H1 (cell line): ENCODE data around the gene GPR68. TPM values are rescaled to one million over a fixed set of nuclear protein-coding genes. Genes with fewer than 3 reads are reported as not detected.

Experiments
- CTCF ChIA-PET: fragments of 300-600 bp; sonication (Branson Sonifier 250); formaldehyde crosslinking; loops from one replicate; lab custom pipeline; 2021; ENCODE audit not compliant: partially characterized antibody; lab: Charles Lee
- POLR2A ChIA-PET: fragments of 300-600 bp; sonication (Branson Sonifier 250); formaldehyde crosslinking; loops from one replicate; lab custom pipeline; 2021; ENCODE audit warnings: inconsistent platforms; ENCODE audit not compliant: partially characterized antibody; lab: Charles Lee
- DNase-seq, 2 experiments: peaks; one replicate each; pipeline versions ENCODE4 v3.0.0 to v3.0.0-alpha.2; 2010 to 2022; ENCODE audit warnings: low spot score in 2 of 2, low read depth in 1 of 2, mixed read lengths in 1 of 2
- FAIRE-seq: peaks from 2 replicates; lab custom pipeline; 2011; peaks lifted over from hg19 to GRCh38; lab: Jason Lieb, UNC
- H2AFZ ChIP-seq: 2 replicates; pipeline ENCODE4 v1.8.1; 2012; ENCODE audit warnings: low read length, inconsistent platforms
- H2AK5ac ChIP-seq: 2 replicates; pipeline ENCODE4 v1.6.1; 2013; ENCODE audit warnings: low read depth, low read length
- H2BK120ac ChIP-seq: replicated peaks from 2 replicates; pipeline ENCODE3; 2013; ENCODE audit warnings: low read depth, low read length, inconsistent platforms
- H2BK12ac ChIP-seq: 2 replicates; pipeline ENCODE4 v1.6.1; 2013; ENCODE audit warnings: low read depth, low read length
- H2BK15ac ChIP-seq: 2 replicates; pipeline ENCODE4 v1.6.1; 2013; ENCODE audit warnings: low read length
- H2BK20ac ChIP-seq: 2 replicates; pipeline ENCODE4 v1.6.1; 2013; ENCODE audit warnings: low read length
- H2BK5ac ChIP-seq: 2 replicates; pipeline ENCODE4 v1.6.1; 2013; ENCODE audit warnings: low read depth, low read length
- H3K14ac ChIP-seq: 2 replicates; pipeline ENCODE4 v1.6.1; 2013; ENCODE audit warnings: inconsistent platforms; ENCODE audit not compliant: insufficient read length
- H3K18ac ChIP-seq: 2 replicates; pipeline ENCODE4 v1.6.1; 2013; ENCODE audit warnings: low read length; ENCODE audit errors: extremely low read depth
- H3K23ac ChIP-seq: 2 replicates; pipeline ENCODE4 v1.6.1; 2013; ENCODE audit warnings: inconsistent platforms; ENCODE audit not compliant: insufficient read length
- H3K23me2 ChIP-seq: 2 replicates; pipeline ENCODE4 v1.6.1; 2013; ENCODE audit warnings: low read depth, low read length
- H3K27ac ChIP-seq: 2 replicates; pipeline ENCODE4 v1.6.1; 2011; ENCODE audit warnings: low read depth, low read length, inconsistent platforms
- H3K27me3 ChIP-seq, 4 experiments: replicated peaks in 1 of 4; 1 replicate in 1 of 4; 2 replicates in 3 of 4; pipeline versions ENCODE4 v1.6.1 to v1.8.1; 2011 to 2013; ENCODE audit warnings: low read length in 3 of 4, mild to moderate bottlenecking in 3 of 4, inconsistent platforms in 2 of 4, mixed read lengths in 2 of 4, moderate library complexity in 1 of 4; ENCODE audit not compliant: control insufficient read depth in 3 of 4, insufficient read depth in 3 of 4; ENCODE audit errors: extremely low read depth in 1 of 4
- H3K36me3 ChIP-seq, 4 experiments: 2 replicates each; pipeline versions ENCODE4 v1.6.1 to v1.8.1; 2011 to 2013; ENCODE audit warnings: mild to moderate bottlenecking in 4 of 4, low read length in 3 of 4, moderate library complexity in 2 of 4, control low read depth in 1 of 4, inconsistent platforms in 1 of 4; ENCODE audit not compliant: insufficient read depth in 4 of 4, control insufficient read depth in 2 of 4
- H3K4ac ChIP-seq: replicated peaks from 2 replicates; pipeline ENCODE3; 2013; ENCODE audit warnings: low read length, low read depth, mixed read lengths, inconsistent platforms; ENCODE audit not compliant: insufficient read length
- H3K4me1 ChIP-seq, 4 experiments: replicated peaks in 1 of 4; 1 replicate in 1 of 4; 2 replicates in 3 of 4; pipeline versions ENCODE4 v1.6.1 to v1.8.1; 2011 to 2013; ENCODE audit warnings: low read length in 3 of 4, inconsistent platforms in 2 of 4, mixed read lengths in 1 of 4; ENCODE audit not compliant: insufficient read depth in 4 of 4, control insufficient read depth in 3 of 4
- H3K4me2 ChIP-seq, 2 experiments: 2 replicates each; pipeline versions ENCODE4 v1.6.1 to v1.8.1; 2011 to 2013; ENCODE audit warnings: low read depth in 2 of 2, low read length in 2 of 2, control low read depth in 1 of 2, inconsistent platforms in 1 of 2, mild to moderate bottlenecking in 1 of 2; ENCODE audit not compliant: insufficient read depth in 1 of 2
- H3K4me3 ChIP-seq, 4 experiments: fragments of 200-600, 300-600 bp in 1 of 4; sonication (generic), shearing (Covaris generic), sonication (Bioruptor Twin) in 1 of 4; 2 replicates each; pipeline versions ENCODE4 v1.5.1 to v1.8.1; 2011 to 2016; ENCODE audit warnings: low read length in 4 of 4, low read depth in 3 of 4, control low read depth in 2 of 4, inconsistent platforms in 2 of 4, mild to moderate bottlenecking in 2 of 4, mixed read lengths in 1 of 4, moderate library complexity in 1 of 4; ENCODE audit not compliant: insufficient read depth in 2 of 4; ENCODE audit errors: extremely low read depth in 1 of 4
- H3K56ac ChIP-seq: replicated peaks from 2 replicates; pipeline ENCODE3; 2013; ENCODE audit warnings: low read depth, mild to moderate bottlenecking, mixed read lengths, low read length, inconsistent platforms; ENCODE audit not compliant: insufficient read length
- H3K79me1 ChIP-seq: 2 replicates; pipeline ENCODE4 v1.6.1; 2013; ENCODE audit warnings: low read depth, low read length, control low read depth
- H3K79me2 ChIP-seq, 2 experiments: 2 replicates each; pipeline versions ENCODE4 v1.6.1 to v1.8.1; 2012 to 2013; ENCODE audit warnings: low read length in 2 of 2, mild to moderate bottlenecking in 2 of 2, inconsistent platforms in 1 of 2; ENCODE audit not compliant: insufficient read depth in 2 of 2, control insufficient read depth in 1 of 2
- H3K9ac ChIP-seq, 4 experiments: replicated peaks in 1 of 4; 1 replicate in 1 of 4; 2 replicates in 3 of 4; pipeline versions ENCODE4 v1.6.1 to v1.8.1; 2011 to 2013; ENCODE audit warnings: low read depth in 3 of 4, low read length in 3 of 4, control low read depth in 2 of 4, mild to moderate bottlenecking in 2 of 4, moderate library complexity in 2 of 4, inconsistent platforms in 1 of 4; ENCODE audit errors: extremely low read depth in 1 of 4
- H3K9me3 ChIP-seq, 2 experiments: 2 replicates each; pipeline versions ENCODE4 v1.6.1 to v1.8.1; 2012 to 2013; ENCODE audit warnings: mild to moderate bottlenecking in 2 of 2, moderate library complexity in 2 of 2, control low read depth in 1 of 2, inconsistent platforms in 1 of 2, low read depth in 1 of 2, low read length in 1 of 2, mixed read lengths in 1 of 2; ENCODE audit not compliant: insufficient read depth in 2 of 2
- H4K20me1 ChIP-seq, 2 experiments: replicated peaks in 1 of 2; 2 replicates each; pipeline versions ENCODE3 to v1.8.1; 2011 to 2013; ENCODE audit warnings: inconsistent platforms in 2 of 2, low read length in 2 of 2, mild to moderate bottlenecking in 1 of 2; ENCODE audit not compliant: insufficient read depth in 2 of 2, control insufficient read depth in 1 of 2
- H4K5ac ChIP-seq: 2 replicates; pipeline ENCODE4 v1.6.1; 2013; ENCODE audit warnings: low read length, low read depth, mixed read lengths, inconsistent platforms; ENCODE audit not compliant: insufficient read length
- H4K8ac ChIP-seq: 2 replicates; pipeline ENCODE4 v1.8.0; 2013; ENCODE audit warnings: mild to moderate bottlenecking, moderate library complexity, low read length, inconsistent platforms; ENCODE audit not compliant: insufficient read depth; ENCODE audit errors: extremely low read depth
- H4K91ac ChIP-seq: replicated peaks from 2 replicates; pipeline ENCODE3; 2013; ENCODE audit warnings: low read length, mixed read lengths, inconsistent platforms; ENCODE audit not compliant: insufficient read length
- ASH2L ChIP-seq: fragments of 200-600, 300-600 bp; sonication (generic); IDR thresholded peaks from one replicate; pipeline ENCODE4 v1.7.1; 2017; ENCODE audit warnings: low read length
- E2F6 ChIP-seq: IDR thresholded peaks from 2 replicates; pipeline ENCODE4 v1.6.1; 2012; ENCODE audit warnings: inconsistent platforms
- EGR1 ChIP-seq: IDR thresholded peaks from 2 replicates; pipeline ENCODE4 v1.6.1; 2011; ENCODE audit warnings: low read depth, low read length, borderline replicate concordance
- MAX ChIP-seq: IDR thresholded peaks from 2 replicates; pipeline ENCODE4 v1.6.1; 2012; ENCODE audit warnings: inconsistent platforms
- POLR2AphosphoS5 ChIP-seq: IDR thresholded peaks from 2 replicates; pipeline ENCODE4 v1.6.1; 2011; ENCODE audit warnings: low read depth, low read length
- RBBP5 ChIP-seq: IDR thresholded peaks from 2 replicates; pipeline ENCODE4 v1.7.1; 2012; ENCODE audit warnings: low read depth, mild to moderate bottlenecking, inconsistent platforms, low read length, moderate library complexity, borderline replicate concordance
- SAP30 ChIP-seq: fragments of 300-600 bp; sonication (generic); IDR thresholded peaks from 2 replicates; pipeline ENCODE4 v1.7.1; 2012; ENCODE audit warnings: low read length, moderate library complexity, mild to moderate bottlenecking, inconsistent platforms; ENCODE audit not compliant: insufficient read depth, insufficient replicate concordance
- SIN3A ChIP-seq, 2 experiments: IDR thresholded peaks in 1 of 2; conservative IDR thresholded peaks in 1 of 2; 2 replicates each; pipeline ENCODE4 v1.6.1; 2011 to 2012; ENCODE audit warnings: low read length in 2 of 2, improper control_type of control experiment in 1 of 2, low read depth in 1 of 2, mild to moderate bottlenecking in 1 of 2
- SP2 ChIP-seq: IDR thresholded peaks from 2 replicates; pipeline ENCODE4 v1.6.1; 2012; ENCODE audit warnings: mild to moderate bottlenecking, low read length, inconsistent platforms
- SRF ChIP-seq: IDR thresholded peaks from 2 replicates; pipeline ENCODE4 v1.6.1; 2011; ENCODE audit warnings: mild to moderate bottlenecking, low read depth, low read length, moderate library complexity
- TAF1 ChIP-seq: IDR thresholded peaks from 2 replicates; pipeline ENCODE4 v1.6.1; 2011; ENCODE audit warnings: mild to moderate bottlenecking, low read depth, low read length
- TBP ChIP-seq: IDR thresholded peaks from 2 replicates; pipeline ENCODE4 v1.6.1; 2011; ENCODE audit warnings: low read depth, low read length, improper control_type of control experiment
- TCF12 ChIP-seq: IDR thresholded peaks from 2 replicates; pipeline ENCODE4 v1.6.1; 2011; ENCODE audit warnings: low read depth, mild to moderate bottlenecking, low read length
- WGBS, 2 experiments: shearing (Covaris generic) in 1 of 2; methylation state at CpG; one replicate each; pipeline versions ENCODE4 v1.1.6 to v1.1.7; 2013 to 2015; ENCODE audit warnings: low lambda C conversion rate in 2 of 2, mixed read lengths in 2 of 2, inconsistent platforms in 1 of 2, low coverage in 1 of 2, missing lambda C conversion rate in 1 of 2; ENCODE audit not compliant: insufficient replicate concordance in 2 of 2, insufficient coverage in 1 of 2, insufficient read length in 1 of 2; ENCODE audit errors: extremely low coverage in 1 of 2, missing lambda C conversion rate in 1 of 2; 5-methylcytosine and 5-hydroxymethylcytosine counted together
- polyA plus RNA-seq, 7 experiments: library from polyadenylated mRNA; depleted of rRNA in 3 of 7; stranded (reverse) in 5 of 7; unstranded in 2 of 7; fragments of >200 nt in 5 of 7; fragments of 200-250 nt in 2 of 7; gene quantifications; 1 replicate in 5 of 7; 2 replicates in 1 of 7; 4 replicates in 1 of 7; pipeline versions ENCODE4 v1.2.1 to v1.2.3, GENCODE V29; 2011 to 2013; ENCODE audit warnings: missing spikeins in 2 of 7, mixed read lengths in 2 of 7
- total RNA-seq: library from RNA; stranded (reverse); fragmentation: NEBNext Ultra II Directional; extraction: Animal tissue kit (Norgen Biotek cat#: 25700); gene quantifications from 2 replicates; pipeline ENCODE4 v1.2.1, GENCODE V29; 2021

The GPR68 gene
- total and polyA plus RNA-seq, 2 of the 8 experiments (the other 6 are each of a cell fraction or from before 2014, with no cell fraction given) = 0.22 to 0.76 TPM

- Histone ChIP-seq H4K91ac (no peak overlapping the region), H3K4me3 (no peak overlapping the region), H3K9ac (no peak overlapping the region), H3K36me3 (peaks cover 0 to 17% (median 2%) of the 10 kb centered on the region in 4 experiments; a peak in 3 of 8 replicates), H2BK5ac (no peak overlapping the region), H3K14ac (no peak overlapping the region), H3K27me3 (no peaks in the 10 kb centered on the region), H2BK15ac (no peak overlapping the region), H3K79me2 (no peaks in the 10 kb centered on the region), H3K23me2 (no peaks in the 10 kb centered on the region), H3K4me1 (no peaks in the 10 kb centered on the region), H3K4ac (no peak overlapping the region), H3K27ac (no peak overlapping the region), H2BK20ac (no peak overlapping the region), H3K9me3 (no peaks in the 10 kb centered on the region), H3K79me1 (no peaks in the 10 kb centered on the region), H4K8ac (no peak overlapping the region), H4K5ac (no peak overlapping the region), H2AK5ac (no peak overlapping the region), H3K23ac (no peak overlapping the region), H2AFZ (no peak overlapping the region), H2BK120ac (no peak overlapping the region), H4K20me1 (no peaks in the 10 kb centered on the region), H3K4me2 (no peak overlapping the region), H3K56ac (no peak overlapping the region), H3K18ac (no peak overlapping the region), H2BK12ac (no peak overlapping the region)
- FAIRE-seq = no peak
- ChIA-PET CTCF (interaction anchor here (0.7 to 1.2 kb wide), 3 partner anchors 21 to 51 kb away, joined by 3 to 4 read pairs (median 3); no protein-coding TSS in a partner anchor), POLR2A (interaction anchor here (1.0 kb wide), 1 partner anchor 154 kb away, joined by 3 read pairs; the partner anchor contains the start of gene RPS6KA5)
- WGBS, 2 experiments = 97% methylated on average over 6 of the region's 6 CpGs; no CpG with 5 or more reads in 1 of the 2 experiments
- DNase-seq = no peak
- TF ChIP-seq SAP30 (no peak), ASH2L (no peak), SRF (no peak), POLR2AphosphoS5 (no peak), MAX (no peak), RBBP5 (no peak), TBP (no peak), E2F6 (no peak), SIN3A (conservative IDR thresholded peaks at IDR 0.05 in 1 of 2, IDR thresholded peaks at IDR 0.05 in 1 of 2; ENCODE audit: low read depth in 1 of 2, low read length in 2 of 2) (no peak), TAF1 (no peak), TCF12 (no peak), EGR1 (no peak), SP2 (no peak)
These were observed 30.2 kb downstream of the GPR68 start for GRCh38 chr14:91214306-91214705.
